Keratinocyte (primary cell): ENCODE results near the gene XIRP2.

Experiments used
- EZH2 ChIP-seq: IDR thresholded peaks from one replicate; pipeline ENCODE4 v1.6.1; 2012; ENCODE audit warnings: inconsistent platforms, mild to moderate bottlenecking, low read length, moderate library complexity
- TF ChIP-seq, protein P1 (sequence below), 3 experiments: IDR thresholded peaks in 1 of 3; conservative IDR thresholded peaks in 1 of 3; optimal IDR thresholded peaks in 1 of 3; 2 replicates in 2 of 3; 3 replicates in 1 of 3; pipeline versions ENCODE3 to v1.5.1; 2011; ENCODE audit warnings: low read length in 3 of 3, mild to moderate bottlenecking in 3 of 3, moderate library complexity in 2 of 3, control low read depth in 1 of 3, inconsistent platforms in 1 of 3; ENCODE audit not compliant: insufficient read depth in 2 of 3; ENCODE audit errors: extremely low read depth in 1 of 3

- TF ChIP-seq, protein P1, sequence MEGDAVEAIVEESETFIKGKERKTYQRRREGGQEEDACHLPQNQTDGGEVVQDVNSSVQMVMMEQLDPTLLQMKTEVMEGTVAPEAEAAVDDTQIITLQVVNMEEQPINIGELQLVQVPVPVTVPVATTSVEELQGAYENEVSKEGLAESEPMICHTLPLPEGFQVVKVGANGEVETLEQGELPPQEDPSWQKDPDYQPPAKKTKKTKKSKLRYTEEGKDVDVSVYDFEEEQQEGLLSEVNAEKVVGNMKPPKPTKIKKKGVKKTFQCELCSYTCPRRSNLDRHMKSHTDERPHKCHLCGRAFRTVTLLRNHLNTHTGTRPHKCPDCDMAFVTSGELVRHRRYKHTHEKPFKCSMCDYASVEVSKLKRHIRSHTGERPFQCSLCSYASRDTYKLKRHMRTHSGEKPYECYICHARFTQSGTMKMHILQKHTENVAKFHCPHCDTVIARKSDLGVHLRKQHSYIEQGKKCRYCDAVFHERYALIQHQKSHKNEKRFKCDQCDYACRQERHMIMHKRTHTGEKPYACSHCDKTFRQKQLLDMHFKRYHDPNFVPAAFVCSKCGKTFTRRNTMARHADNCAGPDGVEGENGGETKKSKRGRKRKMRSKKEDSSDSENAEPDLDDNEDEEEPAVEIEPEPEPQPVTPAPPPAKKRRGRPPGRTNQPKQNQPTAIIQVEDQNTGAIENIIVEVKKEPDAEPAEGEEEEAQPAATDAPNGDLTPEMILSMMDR (optimal IDR thresholded peaks at IDR 0.05 in 1 of 3, IDR thresholded peaks at IDR 0.05 in 1 of 3, conservative IDR thresholded peaks at IDR 0.05 in 1 of 3; ENCODE audit: extremely low read depth in 1 of 3, insufficient read depth in 2 of 3, low read length in 3 of 3): no peak
- no peak for TF ChIP-seq EZH2
Observed at GRCh38 chr2:166888180-166888579, at the start of gene XIRP2.
